ENCODE results near the gene HIVEP3.

The HIVEP3 gene

GRCh38 chr1:41608211-41608610 lies 310.5 kb downstream of the HIVEP3 start:
- no peak for DNase-seq

- DNase-seq: no peak
These were observed 310.9 kb downstream of the HIVEP3 start for GRCh38 chr1:41607808-41608207.

- DNase-seq: no peak
These were observed 318.8 kb downstream of the HIVEP3 start for GRCh38 chr1:41599912-41600311.

GRCh38 chr1:41598325-41598724 lies 320.4 kb downstream of the HIVEP3 start:
- DNase-seq: no peak

GRCh38 chr1:41592451-41593125 lies 326.1 kb downstream of the HIVEP3 start:
- no peak for DNase-seq

GRCh38 chr1:41591891-41592290 lies 326.8 kb downstream of the HIVEP3 start:
- DNase-seq: no peak

GRCh38 chr1:41590331-41590730 lies 328.4 kb downstream of the HIVEP3 start:
- DNase-seq: no peak

GRCh38 chr1:41589395-41589794 lies 329.3 kb downstream of the HIVEP3 start:
- no peak for DNase-seq

- DNase-seq: no peak
These were observed 330.3 kb downstream of the HIVEP3 start for GRCh38 chr1:41588334-41588875.

GRCh38 chr1:41587791-41588190 lies 330.9 kb downstream of the HIVEP3 start:
- no peak for DNase-seq

- DNase-seq: no peak
These were observed 332.5 kb downstream of the HIVEP3 start for GRCh38 chr1:41586230-41586629.

GRCh38 chr1:41583658-41584547 lies 334.8 kb downstream of the HIVEP3 start:
- DNase-seq: no peak

- DNase-seq: no peak
These were observed 335.7 kb downstream of the HIVEP3 start for GRCh38 chr1:41582851-41583657.

- no peak for DNase-seq
These were observed 336.4 kb downstream of the HIVEP3 start for GRCh38 chr1:41582351-41582750.

GRCh38 chr1:41582004-41582325 lies 336.8 kb downstream of the HIVEP3 start:
- DNase-seq: no peak

GRCh38 chr1:41581216-41582003 lies 337.3 kb downstream of the HIVEP3 start:
- no peak for DNase-seq

GRCh38 chr1:41580520-41581172 lies 338.1 kb downstream of the HIVEP3 start:
- DNase-seq: no peak

- DNase-seq: no peak
These were observed 338.7 kb downstream of the HIVEP3 start for GRCh38 chr1:41580021-41580420.

GRCh38 chr1:41578712-41579335 lies 339.9 kb downstream of the HIVEP3 start:
- no peak for DNase-seq

- no peak for DNase-seq
These were observed 342.1 kb downstream of the HIVEP3 start for GRCh38 chr1:41576620-41577019.

GRCh38 chr1:41576206-41576605 lies 342.5 kb downstream of the HIVEP3 start:
- DNase-seq: no peak
